Fibroblast of lung (primary cell): ENCODE measurements around the gene PRKAR1A.

Experiments
- EZH2 ChIP-seq: IDR thresholded peaks from 2 replicates; pipeline ENCODE4 v1.5.1; 2012; ENCODE audit warnings: low read length, control low read depth, mild to moderate bottlenecking; ENCODE audit errors: missing control alignments
- TF ChIP-seq, protein P1 (sequence below), 2 donors: IDR thresholded peaks in 1 of 2; conservative IDR thresholded peaks in 1 of 2; 1 replicate in 1 of 2; 2 replicates in 1 of 2; pipeline ENCODE4 v1.5.1; 2011 to 2012; ENCODE audit warnings: low read length in 2 of 2, control low read depth in 1 of 2, inconsistent platforms in 1 of 2, low read depth in 1 of 2, mild to moderate bottlenecking in 1 of 2

- TF ChIP-seq, protein P1, sequence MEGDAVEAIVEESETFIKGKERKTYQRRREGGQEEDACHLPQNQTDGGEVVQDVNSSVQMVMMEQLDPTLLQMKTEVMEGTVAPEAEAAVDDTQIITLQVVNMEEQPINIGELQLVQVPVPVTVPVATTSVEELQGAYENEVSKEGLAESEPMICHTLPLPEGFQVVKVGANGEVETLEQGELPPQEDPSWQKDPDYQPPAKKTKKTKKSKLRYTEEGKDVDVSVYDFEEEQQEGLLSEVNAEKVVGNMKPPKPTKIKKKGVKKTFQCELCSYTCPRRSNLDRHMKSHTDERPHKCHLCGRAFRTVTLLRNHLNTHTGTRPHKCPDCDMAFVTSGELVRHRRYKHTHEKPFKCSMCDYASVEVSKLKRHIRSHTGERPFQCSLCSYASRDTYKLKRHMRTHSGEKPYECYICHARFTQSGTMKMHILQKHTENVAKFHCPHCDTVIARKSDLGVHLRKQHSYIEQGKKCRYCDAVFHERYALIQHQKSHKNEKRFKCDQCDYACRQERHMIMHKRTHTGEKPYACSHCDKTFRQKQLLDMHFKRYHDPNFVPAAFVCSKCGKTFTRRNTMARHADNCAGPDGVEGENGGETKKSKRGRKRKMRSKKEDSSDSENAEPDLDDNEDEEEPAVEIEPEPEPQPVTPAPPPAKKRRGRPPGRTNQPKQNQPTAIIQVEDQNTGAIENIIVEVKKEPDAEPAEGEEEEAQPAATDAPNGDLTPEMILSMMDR (conservative IDR thresholded peaks at IDR 0.05 in 1 of 2, IDR thresholded peaks at IDR 0.05 in 1 of 2; ENCODE audit: low read depth in 1 of 2, low read length in 2 of 2) = no peak
- TF ChIP-seq EZH2 = no peak
These were observed 10.0 kb downstream of the PRKAR1A start for GRCh38 chr17:68522266-68522665.
